SK-N-SH treated with all-trans-retinoic acid at 6 μM for 48 hours (cell line): ENCODE measurements around the gene FRS3.

ENCODE experiments used
- ATAC-seq: fragments of 200-7000 bp; cut with Tn5 transposase; 3 replicates; pipeline ENCODE4 v1.9.1; 2020; ENCODE audit warnings: mild to moderate bottlenecking, moderate library complexity
- ARNTL ChIP-seq: fragments of 450-650 bp; formaldehyde crosslinking; IDR thresholded peaks from 2 replicates; pipeline ENCODE4 v1.5.0; 2020; ENCODE audit warnings: low read depth, mild to moderate bottlenecking, moderate library complexity, borderline replicate concordance
- BACH2 ChIP-seq: fragments of 250-450 bp; sonication (Bioruptor Pico); IDR thresholded peaks from 2 replicates; pipeline ENCODE4 v1.9.0; 2021; ENCODE audit warnings: mild to moderate bottlenecking, borderline replicate concordance
- CSDC2 ChIP-seq: fragments of 250-450 bp; sonication (Bioruptor Pico); IDR thresholded peaks from 2 replicates; pipeline ENCODE4 v1.5.0; 2020; ENCODE audit warnings: mild to moderate bottlenecking, moderate library complexity
- GLIS3 ChIP-seq: fragments of 250-450 bp; sonication (Bioruptor Pico); IDR thresholded peaks from 2 replicates; pipeline ENCODE4 v1.5.0; 2020; ENCODE audit warnings: mild to moderate bottlenecking, moderate library complexity
- ISL1 ChIP-seq: fragments of 250-450 bp; sonication (Bioruptor Pico); IDR thresholded peaks from 2 replicates; pipeline ENCODE4 v2.1.2; 2022; ENCODE audit warnings: mild to moderate bottlenecking, moderate library complexity
- OSR1 ChIP-seq: fragments of 250-450 bp; sonication (Bioruptor Pico); IDR thresholded peaks from 2 replicates; pipeline ENCODE4 v1.8.0; 2022; ENCODE audit warnings: moderate library complexity, mild to moderate bottlenecking, inconsistent platforms
- PPARA ChIP-seq: fragments of 250-450 bp; sonication (Bioruptor Pico); IDR thresholded peaks from 2 replicates; pipeline ENCODE4 v1.5.0; 2020; ENCODE audit warnings: mild to moderate bottlenecking, borderline replicate concordance
- RARB ChIP-seq: fragments of 250-450 bp; sonication (Bioruptor Pico); IDR thresholded peaks from 2 replicates; pipeline ENCODE4 v1.8.0; 2021; ENCODE audit warnings: mild to moderate bottlenecking, moderate library complexity
- SNAI2 ChIP-seq: fragments of 250-450 bp; sonication (Bioruptor Pico); IDR thresholded peaks from 2 replicates; pipeline ENCODE4 v1.5.0; 2020; ENCODE audit warnings: mild to moderate bottlenecking, moderate library complexity
- TCF4 ChIP-seq: fragments of 250-450 bp; sonication (Bioruptor Pico); IDR thresholded peaks from 2 replicates; pipeline ENCODE4 v1.8.0; 2021; ENCODE audit warnings: mild to moderate bottlenecking, moderate library complexity, borderline replicate concordance
- TOX ChIP-seq: fragments of 250-450 bp; sonication (Bioruptor Pico); IDR thresholded peaks from 2 replicates; pipeline ENCODE4 v1.8.0; 2021; ENCODE audit warnings: mild to moderate bottlenecking, moderate library complexity, borderline replicate concordance
- ZC3H10 ChIP-seq: fragments of 250-450 bp; sonication (Bioruptor Pico); IDR thresholded peaks from 2 replicates; pipeline ENCODE4 v1.5.1; 2021; ENCODE audit warnings: mild to moderate bottlenecking, moderate library complexity
- ZFP3 ChIP-seq: fragments of 250-450 bp; sonication (Bioruptor Pico); IDR thresholded peaks from 2 replicates; pipeline ENCODE4 v1.5.0; 2020; ENCODE audit warnings: mild to moderate bottlenecking, moderate library complexity
- ZFP30 ChIP-seq: fragments of 450-650 bp; formaldehyde crosslinking; IDR thresholded peaks from 2 replicates; pipeline ENCODE4 v1.5.0; 2022; ENCODE audit warnings: mild to moderate bottlenecking, moderate library complexity
- ZNF70 ChIP-seq: fragments of 450-650 bp; formaldehyde crosslinking; IDR thresholded peaks from 2 replicates; pipeline ENCODE4 v1.5.0; 2020; ENCODE audit warnings: mild to moderate bottlenecking, moderate library complexity
- ZNF8 ChIP-seq: fragments of 450-650 bp; formaldehyde crosslinking; IDR thresholded peaks from 2 replicates; pipeline ENCODE4 v1.5.0; 2020; ENCODE audit warnings: mild to moderate bottlenecking, moderate library complexity
- TF ChIP-seq, protein P1 (sequence below): fragments of 250-450 bp; sonication (Bioruptor Pico); IDR thresholded peaks from 2 replicates; pipeline ENCODE4 v1.8.0; 2020; ENCODE audit warnings: mild to moderate bottlenecking, moderate library complexity, borderline replicate concordance
- TF ChIP-seq, protein P2 (sequence below): fragments of 250-450 bp; sonication (Bioruptor Pico); IDR thresholded peaks from 2 replicates; pipeline ENCODE4 v1.5.0; 2020; ENCODE audit warnings: mild to moderate bottlenecking, moderate library complexity
- TF ChIP-seq, protein P3 (sequence below): fragments of 250-450 bp; sonication (Bioruptor Pico); IDR thresholded peaks from 2 replicates; pipeline ENCODE4 v1.8.0; 2021; ENCODE audit warnings: low read depth, mild to moderate bottlenecking, moderate library complexity, borderline replicate concordance
- TF ChIP-seq, protein P4 (sequence below): fragments of 250-450 bp; sonication (Bioruptor Pico); IDR thresholded peaks from 2 replicates; pipeline ENCODE4 v1.5.1; 2021; ENCODE audit warnings: mild to moderate bottlenecking, moderate library complexity
- TF ChIP-seq, protein P5 (sequence below): fragments of 250-450 bp; sonication (Bioruptor Pico); IDR thresholded peaks from 2 replicates; pipeline ENCODE4 v1.5.1; 2020; ENCODE audit warnings: low read depth, mild to moderate bottlenecking, moderate library complexity

FRS3 gene

DNA sequence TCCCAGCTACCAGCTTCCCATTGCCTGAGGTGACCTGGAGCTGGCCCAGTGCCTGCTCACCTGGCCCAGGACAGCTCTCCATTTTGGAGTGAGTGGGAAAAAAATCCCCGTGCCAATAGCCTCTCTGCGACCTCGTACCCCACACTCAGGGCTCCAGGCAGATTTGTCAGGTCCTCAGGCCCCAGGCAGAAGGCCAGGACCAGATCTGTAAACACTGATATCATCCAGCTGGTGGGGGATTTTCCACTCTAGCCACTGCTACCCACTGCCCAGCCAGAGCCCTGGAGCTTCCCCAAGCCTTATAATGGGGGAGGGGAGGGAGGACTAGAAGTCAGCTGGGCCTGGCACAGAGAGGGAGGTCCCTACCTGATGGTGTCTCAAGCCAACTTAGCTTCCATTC lies 31.2 kb downstream of the FRS3 start:
- ATAC-seq: no peak
- TF ChIP-seq TCF4 (CRISPR knock-in tag) (no peak), ZNF70 (CRISPR knock-in tag) (no peak), ISL1 (no peak), ZNF8 (no peak), ARNTL (CRISPR knock-in tag) (no peak), OSR1 (CRISPR knock-in tag) (no peak)

DNA sequence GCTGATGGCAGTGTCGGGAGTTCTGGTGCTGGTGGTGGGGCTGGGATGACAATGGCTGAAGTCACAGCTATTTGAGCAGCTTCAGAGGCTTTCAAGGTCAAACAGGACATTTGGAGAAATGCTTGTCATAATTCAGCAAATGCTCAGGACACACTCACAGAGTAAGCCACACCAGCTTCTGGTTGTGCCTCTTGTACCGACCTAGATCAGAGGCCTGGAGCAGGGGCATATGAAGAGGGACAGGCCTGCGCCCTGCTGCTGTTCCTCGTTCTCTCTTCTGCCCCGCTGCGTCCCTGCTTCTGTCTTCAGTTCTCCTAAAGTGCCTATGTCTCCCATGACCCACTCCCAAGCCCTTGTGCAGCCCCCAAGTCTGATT lies 31.6 kb downstream of the FRS3 start:
- TF ChIP-seq TOX: no peak
- TF ChIP-seq ZNF8: no peak
- TF ChIP-seq TCF4 (CRISPR knock-in tag): no peak
- TF ChIP-seq, protein P1, sequence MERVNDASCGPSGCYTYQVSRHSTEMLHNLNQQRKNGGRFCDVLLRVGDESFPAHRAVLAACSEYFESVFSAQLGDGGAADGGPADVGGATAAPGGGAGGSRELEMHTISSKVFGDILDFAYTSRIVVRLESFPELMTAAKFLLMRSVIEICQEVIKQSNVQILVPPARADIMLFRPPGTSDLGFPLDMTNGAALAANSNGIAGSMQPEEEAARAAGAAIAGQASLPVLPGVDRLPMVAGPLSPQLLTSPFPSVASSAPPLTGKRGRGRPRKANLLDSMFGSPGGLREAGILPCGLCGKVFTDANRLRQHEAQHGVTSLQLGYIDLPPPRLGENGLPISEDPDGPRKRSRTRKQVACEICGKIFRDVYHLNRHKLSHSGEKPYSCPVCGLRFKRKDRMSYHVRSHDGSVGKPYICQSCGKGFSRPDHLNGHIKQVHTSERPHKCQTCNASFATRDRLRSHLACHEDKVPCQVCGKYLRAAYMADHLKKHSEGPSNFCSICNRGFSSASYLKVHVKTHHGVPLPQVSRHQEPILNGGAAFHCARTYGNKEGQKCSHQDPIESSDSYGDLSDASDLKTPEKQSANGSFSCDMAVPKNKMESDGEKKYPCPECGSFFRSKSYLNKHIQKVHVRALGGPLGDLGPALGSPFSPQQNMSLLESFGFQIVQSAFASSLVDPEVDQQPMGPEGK (CRISPR knock-in tag): no peak
- no peak for TF ChIP-seq OSR1 (CRISPR knock-in tag)
- TF ChIP-seq ARNTL (CRISPR knock-in tag): no peak
- no peak for TF ChIP-seq BACH2 (CRISPR knock-in tag)
- no peak for TF ChIP-seq ZNF70 (CRISPR knock-in tag)
- TF ChIP-seq PPARA (CRISPR knock-in tag): no peak
- TF ChIP-seq GLIS3 (CRISPR knock-in tag): no peak
- no peak for TF ChIP-seq CSDC2 (CRISPR knock-in tag)
- TF ChIP-seq SNAI2 (CRISPR knock-in tag): no peak
- no peak for TF ChIP-seq RARB (CRISPR knock-in tag)
- TF ChIP-seq, protein P2, sequence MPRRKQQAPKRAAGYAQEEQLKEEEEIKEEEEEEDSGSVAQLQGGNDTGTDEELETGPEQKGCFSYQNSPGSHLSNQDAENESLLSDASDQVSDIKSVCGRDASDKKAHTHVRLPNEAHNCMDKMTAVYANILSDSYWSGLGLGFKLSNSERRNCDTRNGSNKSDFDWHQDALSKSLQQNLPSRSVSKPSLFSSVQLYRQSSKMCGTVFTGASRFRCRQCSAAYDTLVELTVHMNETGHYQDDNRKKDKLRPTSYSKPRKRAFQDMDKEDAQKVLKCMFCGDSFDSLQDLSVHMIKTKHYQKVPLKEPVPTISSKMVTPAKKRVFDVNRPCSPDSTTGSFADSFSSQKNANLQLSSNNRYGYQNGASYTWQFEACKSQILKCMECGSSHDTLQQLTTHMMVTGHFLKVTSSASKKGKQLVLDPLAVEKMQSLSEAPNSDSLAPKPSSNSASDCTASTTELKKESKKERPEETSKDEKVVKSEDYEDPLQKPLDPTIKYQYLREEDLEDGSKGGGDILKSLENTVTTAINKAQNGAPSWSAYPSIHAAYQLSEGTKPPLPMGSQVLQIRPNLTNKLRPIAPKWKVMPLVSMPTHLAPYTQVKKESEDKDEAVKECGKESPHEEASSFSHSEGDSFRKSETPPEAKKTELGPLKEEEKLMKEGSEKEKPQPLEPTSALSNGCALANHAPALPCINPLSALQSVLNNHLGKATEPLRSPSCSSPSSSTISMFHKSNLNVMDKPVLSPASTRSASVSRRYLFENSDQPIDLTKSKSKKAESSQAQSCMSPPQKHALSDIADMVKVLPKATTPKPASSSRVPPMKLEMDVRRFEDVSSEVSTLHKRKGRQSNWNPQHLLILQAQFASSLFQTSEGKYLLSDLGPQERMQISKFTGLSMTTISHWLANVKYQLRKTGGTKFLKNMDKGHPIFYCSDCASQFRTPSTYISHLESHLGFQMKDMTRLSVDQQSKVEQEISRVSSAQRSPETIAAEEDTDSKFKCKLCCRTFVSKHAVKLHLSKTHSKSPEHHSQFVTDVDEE (CRISPR knock-in tag): no peak
- TF ChIP-seq ZC3H10 (CRISPR knock-in tag): no peak
- TF ChIP-seq ZFP30 (CRISPR knock-in tag): no peak
- TF ChIP-seq, protein P3, sequence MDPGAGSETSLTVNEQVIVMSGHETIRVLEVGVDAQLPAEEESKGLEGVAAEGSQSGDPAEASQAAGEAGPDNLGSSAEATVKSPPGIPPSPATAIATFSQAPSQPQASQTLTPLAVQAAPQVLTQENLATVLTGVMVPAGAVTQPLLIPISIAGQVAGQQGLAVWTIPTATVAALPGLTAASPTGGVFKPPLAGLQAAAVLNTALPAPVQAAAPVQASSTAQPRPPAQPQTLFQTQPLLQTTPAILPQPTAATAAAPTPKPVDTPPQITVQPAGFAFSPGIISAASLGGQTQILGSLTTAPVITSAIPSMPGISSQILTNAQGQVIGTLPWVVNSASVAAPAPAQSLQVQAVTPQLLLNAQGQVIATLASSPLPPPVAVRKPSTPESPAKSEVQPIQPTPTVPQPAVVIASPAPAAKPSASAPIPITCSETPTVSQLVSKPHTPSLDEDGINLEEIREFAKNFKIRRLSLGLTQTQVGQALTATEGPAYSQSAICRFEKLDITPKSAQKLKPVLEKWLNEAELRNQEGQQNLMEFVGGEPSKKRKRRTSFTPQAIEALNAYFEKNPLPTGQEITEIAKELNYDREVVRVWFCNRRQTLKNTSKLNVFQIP (CRISPR knock-in tag): no peak
- no peak for TF ChIP-seq ZFP3
- TF ChIP-seq, protein P4, sequence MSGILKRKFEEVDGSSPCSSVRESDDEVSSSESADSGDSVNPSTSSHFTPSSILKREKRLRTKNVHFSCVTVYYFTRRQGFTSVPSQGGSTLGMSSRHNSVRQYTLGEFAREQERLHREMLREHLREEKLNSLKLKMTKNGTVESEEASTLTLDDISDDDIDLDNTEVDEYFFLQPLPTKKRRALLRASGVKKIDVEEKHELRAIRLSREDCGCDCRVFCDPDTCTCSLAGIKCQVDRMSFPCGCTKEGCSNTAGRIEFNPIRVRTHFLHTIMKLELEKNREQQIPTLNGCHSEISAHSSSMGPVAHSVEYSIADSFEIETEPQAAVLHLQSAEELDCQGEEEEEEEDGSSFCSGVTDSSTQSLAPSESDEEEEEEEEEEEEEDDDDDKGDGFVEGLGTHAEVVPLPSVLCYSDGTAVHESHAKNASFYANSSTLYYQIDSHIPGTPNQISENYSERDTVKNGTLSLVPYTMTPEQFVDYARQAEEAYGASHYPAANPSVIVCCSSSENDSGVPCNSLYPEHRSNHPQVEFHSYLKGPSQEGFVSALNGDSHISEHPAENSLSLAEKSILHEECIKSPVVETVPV (CRISPR knock-in tag): no peak
- no peak for ATAC-seq

DNA sequence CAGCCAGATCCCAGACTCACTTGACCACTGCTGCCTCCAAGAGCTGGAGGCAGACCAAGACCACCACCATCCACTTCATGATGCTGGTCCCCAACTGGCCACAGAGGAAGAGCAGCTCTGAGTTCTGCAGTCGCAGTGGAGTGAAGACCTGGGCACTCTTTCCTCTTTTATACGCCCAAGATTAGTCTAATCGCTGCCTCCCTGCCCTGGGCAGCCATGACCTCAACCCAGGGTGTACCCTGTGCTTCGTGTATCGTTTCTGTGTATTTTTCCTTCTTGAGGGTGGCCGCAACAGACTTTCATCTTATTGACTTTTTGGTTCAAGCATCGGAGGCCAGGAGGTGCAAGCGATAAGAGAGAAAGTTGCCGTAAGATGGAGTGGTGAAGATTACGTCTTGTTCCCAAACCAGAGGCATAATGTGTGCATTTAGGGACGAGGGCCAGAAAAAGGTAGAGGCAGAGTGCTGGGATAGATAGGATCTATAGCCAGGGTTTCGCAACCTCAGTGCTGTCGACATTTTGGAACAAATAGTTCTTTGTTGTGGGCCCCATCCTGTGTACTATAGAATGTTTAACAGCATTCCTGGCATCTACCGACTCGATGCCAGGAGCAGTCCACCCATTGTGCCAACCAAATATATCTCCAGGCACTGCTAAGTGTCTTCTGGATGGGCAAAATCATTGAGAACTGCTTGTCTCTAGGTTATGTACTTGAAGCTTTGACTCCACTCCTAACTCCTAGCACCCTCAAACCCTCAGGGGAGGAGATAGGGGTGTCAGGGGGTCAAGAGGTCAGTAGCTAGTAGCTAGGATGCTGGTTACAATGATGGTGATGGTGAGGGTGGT lies 32.2 kb downstream of the FRS3 start, which contains the start of gene PGC:
Gene PGC (minus strand): TSS at position 142 of the 846 bp plus-strand sequence. CDS start 63 bp downstream, at position 79.
- no peak for TF ChIP-seq SNAI2 (CRISPR knock-in tag)
- TF ChIP-seq ISL1: no peak
- no peak for TF ChIP-seq ZNF8
- TF ChIP-seq BACH2 (CRISPR knock-in tag): no peak
- TF ChIP-seq ZFP30 (CRISPR knock-in tag): no peak
- no peak for TF ChIP-seq RARB (CRISPR knock-in tag)
- TF ChIP-seq, protein P5, sequence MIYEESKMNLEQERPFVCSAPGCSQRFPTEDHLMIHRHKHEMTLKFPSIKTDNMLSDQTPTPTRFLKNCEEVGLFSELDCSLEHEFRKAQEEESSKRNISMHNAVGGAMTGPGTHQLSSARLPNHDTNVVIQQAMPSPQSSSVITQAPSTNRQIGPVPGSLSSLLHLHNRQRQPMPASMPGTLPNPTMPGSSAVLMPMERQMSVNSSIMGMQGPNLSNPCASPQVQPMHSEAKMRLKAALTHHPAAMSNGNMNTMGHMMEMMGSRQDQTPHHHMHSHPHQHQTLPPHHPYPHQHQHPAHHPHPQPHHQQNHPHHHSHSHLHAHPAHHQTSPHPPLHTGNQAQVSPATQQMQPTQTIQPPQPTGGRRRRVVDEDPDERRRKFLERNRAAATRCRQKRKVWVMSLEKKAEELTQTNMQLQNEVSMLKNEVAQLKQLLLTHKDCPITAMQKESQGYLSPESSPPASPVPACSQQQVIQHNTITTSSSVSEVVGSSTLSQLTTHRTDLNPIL (CRISPR knock-in tag): no peak
- no peak for ATAC-seq
